ENCODE data around the gene KCNAB2. TPM values are rescaled to one million over a fixed set of nuclear protein-coding genes. Genes with fewer than 3 reads are reported as not detected.

The KCNAB2 gene
- total RNA-seq, 1 experiment from 2014 or later = 10.3 TPM

DNA sequence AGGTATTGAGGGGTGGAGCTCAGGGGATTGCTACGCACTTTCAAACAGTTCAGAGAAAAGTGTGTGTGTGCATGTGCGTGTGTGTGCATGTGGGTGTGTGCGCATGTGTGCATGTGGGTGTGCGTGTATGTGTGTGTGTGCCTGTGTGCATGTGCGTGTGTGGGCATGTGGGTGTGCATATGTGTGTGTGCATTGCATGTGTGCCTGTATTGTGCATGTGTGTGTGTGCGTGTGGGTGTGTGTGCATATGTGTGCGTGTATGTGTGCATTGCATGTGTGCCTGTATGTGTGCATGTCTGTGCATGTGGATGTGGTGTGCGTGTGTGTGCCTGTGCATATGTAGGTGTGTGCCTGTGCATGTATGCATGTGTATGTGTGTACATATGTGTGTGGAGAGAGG, 12.6 kb upstream of the KCNAB2 start:
- CTCF ChIA-PET = interaction anchor here (1.2 to 3.2 kb wide), 13 partner anchors 8 to 453 kb away, joined by 3 to 46 read pairs (median 10); partner anchors contain the start of gene NPHP4
- Mint-ChIP-seq H3K27me3 (ENCODE audit: low read depth) (peaks cover 5% of the 10 kb centered on the region), H3K4me1 (peaks cover 17% of the 10 kb centered on the region), H3K36me3 (no peaks in the 10 kb centered on the region), H3K27ac (no peak overlapping the region), H3K9me3 (no peaks in the 10 kb centered on the region), H3K4me3 (no peak overlapping the region)
- DNase-seq (ENCODE audit: low spot score) = no peak
- POLR2A ChIA-PET = interaction anchor here (1.0 kb wide), 1 partner anchor 187 kb away, joined by 3 read pairs; no protein-coding TSS in a partner anchor
- no peak for ATAC-seq
- no peak for TF ChIP-seq GTF2I (CRISPR knock-in tag; conservative IDR thresholded peaks at IDR 0.05)
- TF ChIP-seq, protein P1, sequence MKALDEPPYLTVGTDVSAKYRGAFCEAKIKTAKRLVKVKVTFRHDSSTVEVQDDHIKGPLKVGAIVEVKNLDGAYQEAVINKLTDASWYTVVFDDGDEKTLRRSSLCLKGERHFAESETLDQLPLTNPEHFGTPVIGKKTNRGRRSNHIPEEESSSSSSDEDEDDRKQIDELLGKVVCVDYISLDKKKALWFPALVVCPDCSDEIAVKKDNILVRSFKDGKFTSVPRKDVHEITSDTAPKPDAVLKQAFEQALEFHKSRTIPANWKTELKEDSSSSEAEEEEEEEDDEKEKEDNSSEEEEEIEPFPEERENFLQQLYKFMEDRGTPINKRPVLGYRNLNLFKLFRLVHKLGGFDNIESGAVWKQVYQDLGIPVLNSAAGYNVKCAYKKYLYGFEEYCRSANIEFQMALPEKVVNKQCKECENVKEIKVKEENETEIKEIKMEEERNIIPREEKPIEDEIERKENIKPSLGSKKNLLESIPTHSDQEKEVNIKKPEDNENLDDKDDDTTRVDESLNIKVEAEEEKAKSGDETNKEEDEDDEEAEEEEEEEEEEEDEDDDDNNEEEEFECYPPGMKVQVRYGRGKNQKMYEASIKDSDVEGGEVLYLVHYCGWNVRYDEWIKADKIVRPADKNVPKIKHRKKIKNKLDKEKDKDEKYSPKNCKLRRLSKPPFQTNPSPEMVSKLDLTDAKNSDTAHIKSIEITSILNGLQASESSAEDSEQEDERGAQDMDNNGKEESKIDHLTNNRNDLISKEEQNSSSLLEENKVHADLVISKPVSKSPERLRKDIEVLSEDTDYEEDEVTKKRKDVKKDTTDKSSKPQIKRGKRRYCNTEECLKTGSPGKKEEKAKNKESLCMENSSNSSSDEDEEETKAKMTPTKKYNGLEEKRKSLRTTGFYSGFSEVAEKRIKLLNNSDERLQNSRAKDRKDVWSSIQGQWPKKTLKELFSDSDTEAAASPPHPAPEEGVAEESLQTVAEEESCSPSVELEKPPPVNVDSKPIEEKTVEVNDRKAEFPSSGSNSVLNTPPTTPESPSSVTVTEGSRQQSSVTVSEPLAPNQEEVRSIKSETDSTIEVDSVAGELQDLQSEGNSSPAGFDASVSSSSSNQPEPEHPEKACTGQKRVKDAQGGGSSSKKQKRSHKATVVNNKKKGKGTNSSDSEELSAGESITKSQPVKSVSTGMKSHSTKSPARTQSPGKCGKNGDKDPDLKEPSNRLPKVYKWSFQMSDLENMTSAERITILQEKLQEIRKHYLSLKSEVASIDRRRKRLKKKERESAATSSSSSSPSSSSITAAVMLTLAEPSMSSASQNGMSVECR (CRISPR knock-in tag; IDR thresholded peaks at IDR 0.05; ENCODE audit: borderline replicate concordance) = no peak
- TF ChIP-seq, protein P2, sequence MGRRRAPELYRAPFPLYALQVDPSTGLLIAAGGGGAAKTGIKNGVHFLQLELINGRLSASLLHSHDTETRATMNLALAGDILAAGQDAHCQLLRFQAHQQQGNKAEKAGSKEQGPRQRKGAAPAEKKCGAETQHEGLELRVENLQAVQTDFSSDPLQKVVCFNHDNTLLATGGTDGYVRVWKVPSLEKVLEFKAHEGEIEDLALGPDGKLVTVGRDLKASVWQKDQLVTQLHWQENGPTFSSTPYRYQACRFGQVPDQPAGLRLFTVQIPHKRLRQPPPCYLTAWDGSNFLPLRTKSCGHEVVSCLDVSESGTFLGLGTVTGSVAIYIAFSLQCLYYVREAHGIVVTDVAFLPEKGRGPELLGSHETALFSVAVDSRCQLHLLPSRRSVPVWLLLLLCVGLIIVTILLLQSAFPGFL (CRISPR knock-in tag; IDR thresholded peaks at IDR 0.05; ENCODE audit: borderline replicate concordance) = no peak

DNA sequence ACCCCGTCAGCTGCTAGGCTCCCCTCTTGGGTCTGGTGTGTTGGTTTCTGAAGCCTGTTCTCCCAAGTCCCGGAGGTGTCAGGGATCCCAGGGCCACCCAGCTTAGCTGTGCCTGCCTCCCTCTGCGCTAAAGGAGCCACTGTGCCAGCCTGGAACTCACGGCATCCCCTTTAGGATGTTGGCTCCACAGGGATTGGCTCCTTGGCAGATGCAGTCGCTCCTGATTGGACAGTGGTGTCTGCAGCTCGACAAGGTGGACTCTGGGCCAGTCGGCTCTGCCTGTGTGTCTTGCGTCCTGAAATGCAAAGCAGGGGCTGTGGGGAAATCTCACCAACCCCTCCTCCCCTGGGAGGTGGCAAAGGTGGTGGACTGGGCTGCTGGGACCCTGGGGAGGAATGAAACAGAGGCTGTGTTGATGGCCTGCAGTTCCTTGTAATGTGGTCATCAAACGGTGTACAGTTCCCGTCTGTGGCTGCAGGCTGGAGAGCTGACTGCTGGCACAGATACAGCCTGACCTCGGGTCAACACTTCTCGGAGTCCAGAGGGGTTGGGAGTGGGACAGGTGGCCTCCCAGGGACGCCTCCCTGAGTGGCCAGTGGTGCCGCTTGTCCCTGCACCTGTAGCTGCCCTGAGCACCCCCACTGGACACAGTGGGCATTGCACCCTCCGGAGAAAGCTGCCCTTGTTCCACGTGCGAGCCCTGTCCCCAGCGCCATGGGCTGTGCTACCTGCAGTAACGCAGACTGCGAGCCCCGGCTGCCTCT, 11.5 kb upstream of the KCNAB2 start:
- DNase-seq (ENCODE audit: low spot score) (peak; percentile 86), ATAC-seq (peak; percentile 91)
- Mint-ChIP-seq H3K27me3 (ENCODE audit: low read depth) (peaks cover 5% of the 10 kb centered on the region), H3K4me1 (peaks cover 17% of the 10 kb centered on the region), H3K9me3 (no peaks in the 10 kb centered on the region), H3K27ac (no peak overlapping the region), H3K4me3 (peak overlapping the region; percentile 44), H3K36me3 (no peaks in the 10 kb centered on the region)
- TF ChIP-seq, protein P3, sequence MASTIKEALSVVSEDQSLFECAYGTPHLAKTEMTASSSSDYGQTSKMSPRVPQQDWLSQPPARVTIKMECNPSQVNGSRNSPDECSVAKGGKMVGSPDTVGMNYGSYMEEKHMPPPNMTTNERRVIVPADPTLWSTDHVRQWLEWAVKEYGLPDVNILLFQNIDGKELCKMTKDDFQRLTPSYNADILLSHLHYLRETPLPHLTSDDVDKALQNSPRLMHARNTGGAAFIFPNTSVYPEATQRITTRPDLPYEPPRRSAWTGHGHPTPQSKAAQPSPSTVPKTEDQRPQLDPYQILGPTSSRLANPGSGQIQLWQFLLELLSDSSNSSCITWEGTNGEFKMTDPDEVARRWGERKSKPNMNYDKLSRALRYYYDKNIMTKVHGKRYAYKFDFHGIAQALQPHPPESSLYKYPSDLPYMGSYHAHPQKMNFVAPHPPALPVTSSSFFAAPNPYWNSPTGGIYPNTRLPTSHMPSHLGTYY (CRISPR knock-in tag; IDR thresholded peaks at IDR 0.05) = no peak
- TF ChIP-seq NFYB (CRISPR knock-in tag; conservative IDR thresholded peaks at IDR 0.05; ENCODE audit: low read depth) (peak; percentile 97), FOXP1 (CRISPR knock-in tag; IDR thresholded peaks at IDR 0.05; ENCODE audit: borderline replicate concordance) (0 out of 2 replicates have a peak, but pooled peaks have one; percentile 35), ZNF138 (CRISPR knock-in tag; conservative IDR thresholded peaks at IDR 0.05) (no peak), NR1H2 (CRISPR knock-in tag; IDR thresholded peaks at IDR 0.05) (no peak)
- TF ChIP-seq, protein P4, sequence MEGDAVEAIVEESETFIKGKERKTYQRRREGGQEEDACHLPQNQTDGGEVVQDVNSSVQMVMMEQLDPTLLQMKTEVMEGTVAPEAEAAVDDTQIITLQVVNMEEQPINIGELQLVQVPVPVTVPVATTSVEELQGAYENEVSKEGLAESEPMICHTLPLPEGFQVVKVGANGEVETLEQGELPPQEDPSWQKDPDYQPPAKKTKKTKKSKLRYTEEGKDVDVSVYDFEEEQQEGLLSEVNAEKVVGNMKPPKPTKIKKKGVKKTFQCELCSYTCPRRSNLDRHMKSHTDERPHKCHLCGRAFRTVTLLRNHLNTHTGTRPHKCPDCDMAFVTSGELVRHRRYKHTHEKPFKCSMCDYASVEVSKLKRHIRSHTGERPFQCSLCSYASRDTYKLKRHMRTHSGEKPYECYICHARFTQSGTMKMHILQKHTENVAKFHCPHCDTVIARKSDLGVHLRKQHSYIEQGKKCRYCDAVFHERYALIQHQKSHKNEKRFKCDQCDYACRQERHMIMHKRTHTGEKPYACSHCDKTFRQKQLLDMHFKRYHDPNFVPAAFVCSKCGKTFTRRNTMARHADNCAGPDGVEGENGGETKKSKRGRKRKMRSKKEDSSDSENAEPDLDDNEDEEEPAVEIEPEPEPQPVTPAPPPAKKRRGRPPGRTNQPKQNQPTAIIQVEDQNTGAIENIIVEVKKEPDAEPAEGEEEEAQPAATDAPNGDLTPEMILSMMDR (IDR thresholded peaks at IDR 0.05) = peak; percentile 95
- ChIA-PET POLR2A (interaction anchor here (0.7 kb wide), 2 partner anchors 21 to 169 kb away, joined by 3 to 4 read pairs; no protein-coding TSS in a partner anchor), CTCF (interaction anchor here (0.6 to 3.2 kb wide), 51 partner anchors 8 to 545 kb away, joined by 3 to 46 read pairs (median 6); partner anchors contain the start of genes KCNAB2, NPHP4, RNF207 and ZBTB48)

DNA sequence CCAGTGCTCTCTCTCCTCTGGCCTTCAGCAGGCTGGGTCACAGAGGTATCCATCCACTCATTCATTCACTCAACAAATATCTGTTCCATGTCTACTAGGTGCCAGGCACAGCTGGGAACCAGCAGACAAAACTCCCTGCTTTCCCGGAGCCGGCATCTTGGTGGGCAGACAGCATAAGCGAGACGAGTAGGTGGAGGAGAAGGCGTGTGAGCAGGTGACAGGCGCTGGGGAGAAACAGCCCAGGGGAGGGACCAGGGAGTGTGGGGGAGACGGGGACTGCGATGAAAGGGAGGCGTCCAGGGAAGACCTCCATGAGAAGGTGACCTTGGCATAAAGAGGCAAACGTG, 11.0 kb upstream of the KCNAB2 start:
- ChIA-PET CTCF (interaction anchor here (0.7 to 3.2 kb wide), 46 partner anchors 8 to 406 kb away, joined by 3 to 46 read pairs (median 6); partner anchors contain the start of genes KCNAB2, NPHP4 and RNF207), POLR2A (no interaction called here)
- Mint-ChIP-seq H3K4me3 (no peak overlapping the region), H3K4me1 (peaks cover 17% of the 10 kb centered on the region), H3K9me3 (no peaks in the 10 kb centered on the region), H3K36me3 (no peaks in the 10 kb centered on the region), H3K27ac (peak overlapping the region; percentile 60; the same call in 1 of the 2 replicates), H3K27me3 (ENCODE audit: low read depth) (peaks cover 5% of the 10 kb centered on the region)
- TF ChIP-seq ZNF219 (CRISPR knock-in tag; IDR thresholded peaks at IDR 0.05; ENCODE audit: borderline replicate concordance) (no peak), ETV6 (CRISPR knock-in tag; IDR thresholded peaks at IDR 0.05) (no peak), CREM (CRISPR knock-in tag; IDR thresholded peaks at IDR 0.05) (no peak), SMAD4 (CRISPR knock-in tag; IDR thresholded peaks at IDR 0.05) (no peak), IRF2 (CRISPR knock-in tag; IDR thresholded peaks at IDR 0.05; ENCODE audit: borderline replicate concordance, low read depth) (no peak), NFYB (CRISPR knock-in tag; conservative IDR thresholded peaks at IDR 0.05; ENCODE audit: low read depth) (no peak), ZNF263 (CRISPR knock-in tag; IDR thresholded peaks at IDR 0.05; ENCODE audit: low read depth) (no peak), NR3C1 (CRISPR knock-in tag; conservative IDR thresholded peaks at IDR 0.05; ENCODE audit: low read depth) (no peak), HMGA2 (CRISPR knock-in tag; IDR thresholded peaks at IDR 0.05) (no peak), NFATC4 (CRISPR knock-in tag; IDR thresholded peaks at IDR 0.05) (no peak)
- TF ChIP-seq, protein P5, sequence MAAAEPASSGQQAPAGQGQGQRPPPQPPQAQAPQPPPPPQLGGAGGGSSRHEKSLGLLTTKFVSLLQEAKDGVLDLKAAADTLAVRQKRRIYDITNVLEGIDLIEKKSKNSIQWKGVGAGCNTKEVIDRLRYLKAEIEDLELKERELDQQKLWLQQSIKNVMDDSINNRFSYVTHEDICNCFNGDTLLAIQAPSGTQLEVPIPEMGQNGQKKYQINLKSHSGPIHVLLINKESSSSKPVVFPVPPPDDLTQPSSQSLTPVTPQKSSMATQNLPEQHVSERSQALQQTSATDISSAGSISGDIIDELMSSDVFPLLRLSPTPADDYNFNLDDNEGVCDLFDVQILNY (CRISPR knock-in tag; IDR thresholded peaks at IDR 0.05) = no peak
- ATAC-seq (no peak), DNase-seq (ENCODE audit: low spot score) (no peak)

Measured in WTC11 (cell line).